Glomerular visceral epithelial cell (primary cell): Measurements from ENCODE around the gene PLD3.
"Not testable (repeated sequence)": the region's sequence is repeated elsewhere in the genome, so short reads cannot be mapped to it uniquely, and the experiment has no call there.

Experiments
- DNase-seq: peaks from one replicate; pipeline ENCODE4 v3.0.0-alpha.2; 2016; ENCODE audit errors: extremely low spot score

Gene PLD3

DNA sequence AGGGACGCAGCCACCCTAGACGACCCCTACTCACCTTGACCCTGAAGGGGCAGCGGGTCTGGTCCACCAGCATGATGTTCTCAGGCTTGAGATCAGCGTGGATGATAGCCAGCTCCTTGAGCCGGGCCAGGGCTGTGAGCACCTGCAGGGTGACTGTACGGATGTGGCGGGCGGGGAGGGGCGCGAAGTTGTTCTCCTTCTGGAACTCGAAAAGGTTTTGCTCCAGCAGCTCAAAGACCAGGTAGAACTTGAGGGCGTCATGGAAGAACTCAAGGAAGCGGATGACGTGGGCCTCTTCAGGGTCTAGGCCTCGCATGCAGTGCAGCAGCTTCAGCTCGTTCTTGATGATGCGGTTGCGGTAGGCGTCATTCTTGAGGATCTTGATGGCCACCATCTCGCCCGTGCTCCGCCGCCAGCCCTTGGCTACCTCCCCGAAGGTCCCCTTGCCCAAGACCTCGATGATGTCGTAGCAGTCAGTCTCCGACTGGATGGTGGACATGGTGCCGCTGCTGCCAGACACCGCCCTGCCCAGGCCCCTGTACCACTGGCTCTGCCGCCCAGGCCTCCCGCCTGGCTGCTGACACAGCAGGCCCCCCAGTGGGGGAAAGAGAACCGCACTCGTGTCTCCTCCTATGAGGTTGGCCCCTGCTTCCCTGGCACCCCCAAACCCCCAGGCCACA, 41.0 kb downstream of the PLD3 start:
- no peak for DNase-seq

DNA sequence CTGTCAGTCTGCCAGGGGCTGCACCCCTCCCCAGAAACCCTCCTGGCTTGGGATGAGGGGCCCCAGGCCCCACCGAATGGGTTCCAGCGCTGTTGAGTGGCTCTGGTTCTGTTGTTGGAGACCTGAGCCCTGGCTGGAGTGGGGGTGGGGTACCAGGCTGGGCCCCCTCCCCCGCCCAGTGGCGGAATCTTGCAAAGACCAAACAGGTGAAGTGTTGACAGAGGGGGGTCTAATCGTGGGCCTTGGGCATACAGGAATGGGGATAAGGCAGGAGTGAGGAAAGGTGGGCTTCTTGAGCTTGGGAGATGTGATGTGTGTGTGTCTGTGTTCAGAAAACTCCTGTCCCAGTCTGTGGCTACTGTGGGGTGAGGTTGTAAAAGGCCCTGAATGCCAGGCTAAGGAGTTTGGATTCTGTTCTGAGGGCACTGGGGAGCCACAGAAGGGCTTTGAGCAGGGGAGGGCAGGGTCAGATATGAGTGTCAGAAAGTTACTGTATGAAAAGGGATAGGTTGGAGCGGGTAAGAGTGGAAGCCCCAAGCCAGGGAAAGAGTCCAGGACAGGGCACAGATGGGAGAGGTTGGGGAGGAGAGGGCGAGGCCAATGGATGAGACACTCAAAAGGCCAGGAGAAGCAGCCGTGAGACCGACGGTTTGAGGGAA, 41.7 kb downstream of the PLD3 start, which contains the start of gene HIPK4:
Gene HIPK4, minus strand, starts transcription at position 98 of the 659 bp plus-strand sequence. CDS start 279 bp downstream, outside the sequence.
- no peak for DNase-seq

DNA sequence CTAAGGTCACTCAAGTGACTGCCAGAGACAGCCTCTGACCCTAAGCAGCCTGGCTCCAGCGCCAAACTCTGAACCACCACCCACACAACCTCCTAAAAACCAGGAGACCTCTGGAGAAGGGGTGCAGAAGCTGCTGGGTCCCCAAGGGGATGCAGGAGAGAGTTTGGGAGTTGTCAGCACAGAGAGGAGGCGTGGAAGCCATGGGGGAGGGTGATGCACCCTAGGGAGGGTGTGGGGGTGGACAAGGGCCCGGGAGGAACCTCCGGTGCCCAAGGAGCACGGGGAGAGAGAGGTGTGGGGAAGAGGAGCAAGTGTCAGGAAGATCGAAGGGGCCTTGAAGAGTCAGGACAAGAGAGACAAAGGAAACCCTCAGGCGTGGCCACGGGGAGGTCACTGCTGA, 43.6 kb downstream of the PLD3 start:
- DNase-seq = no peak

DNA sequence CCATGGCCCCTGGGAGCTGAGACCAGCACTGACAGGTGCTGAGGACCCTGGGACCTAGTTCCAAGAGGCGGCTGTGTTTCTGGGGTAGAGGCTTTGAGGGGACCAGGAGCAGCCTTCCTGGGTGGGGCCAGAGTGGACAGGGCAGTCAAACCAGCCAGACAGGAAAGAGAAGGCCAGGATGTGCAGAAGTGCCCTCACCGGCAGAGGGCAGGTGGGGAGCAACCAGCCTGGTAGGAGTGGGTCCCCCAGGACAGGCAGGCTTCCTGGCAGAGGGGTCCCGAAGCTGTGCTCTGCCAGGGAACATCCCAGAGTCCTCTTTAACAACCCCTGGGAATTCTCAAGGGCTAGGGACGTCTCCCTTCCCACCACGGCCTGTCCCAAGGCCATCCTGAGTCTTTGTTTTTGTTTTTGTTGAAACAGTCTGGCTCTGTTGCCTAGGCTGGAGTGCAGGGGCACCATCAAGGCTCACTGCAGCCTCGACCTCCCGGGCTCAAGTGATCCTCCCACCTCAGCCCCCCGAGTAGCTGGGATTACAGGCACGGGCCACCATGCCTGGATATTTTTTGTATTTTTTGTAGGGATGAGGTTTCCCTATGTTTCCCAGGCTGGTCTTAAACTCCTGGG, 44.5 kb downstream of the PLD3 start:
- DNase-seq = no peak

DNA sequence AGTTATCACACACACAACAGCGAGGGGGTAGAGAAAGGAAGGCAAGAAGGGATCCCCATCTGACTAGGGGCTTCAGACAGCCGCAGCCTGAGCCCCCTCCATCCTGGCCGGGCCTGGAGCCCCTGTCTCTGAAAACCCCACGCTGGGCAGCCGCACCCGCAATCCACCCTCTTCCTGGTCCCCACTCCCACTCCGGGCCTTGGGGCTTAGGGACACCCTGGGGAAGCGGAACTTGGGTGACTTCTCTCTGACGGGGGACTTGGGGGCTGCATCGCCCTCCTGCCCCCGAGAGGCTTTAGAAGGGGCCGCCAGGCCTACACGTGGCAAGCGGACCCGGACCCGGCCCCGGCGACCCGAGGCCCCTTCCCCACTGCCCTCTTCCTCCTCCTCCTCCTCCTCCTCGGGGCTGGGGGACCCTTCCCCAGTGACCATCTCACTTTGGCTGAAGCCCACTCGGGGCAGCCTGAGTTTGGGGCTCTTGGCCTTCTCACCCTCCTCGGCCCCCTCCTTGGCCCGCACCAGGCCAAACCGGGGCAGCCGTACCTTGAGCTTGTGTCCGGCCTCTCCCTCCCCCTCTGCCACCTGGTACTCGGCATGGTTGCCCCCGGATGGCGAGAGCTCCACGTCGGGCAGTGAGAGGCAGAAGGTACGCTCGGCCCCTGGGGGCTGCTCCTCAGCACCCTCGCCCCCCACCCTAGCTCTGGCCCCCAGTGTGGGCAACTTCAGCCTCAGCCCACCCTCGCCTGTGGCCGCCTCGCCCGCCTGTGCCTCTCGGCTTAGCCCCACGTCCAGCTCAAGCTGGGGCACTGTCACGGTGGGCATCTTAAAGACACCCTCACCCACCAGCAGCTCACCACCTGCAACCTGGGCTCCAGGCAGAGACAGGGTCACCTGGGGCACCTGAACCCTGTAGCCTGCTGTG, 45.7 kb downstream of the PLD3 start:
- DNase-seq = no peak

DNA sequence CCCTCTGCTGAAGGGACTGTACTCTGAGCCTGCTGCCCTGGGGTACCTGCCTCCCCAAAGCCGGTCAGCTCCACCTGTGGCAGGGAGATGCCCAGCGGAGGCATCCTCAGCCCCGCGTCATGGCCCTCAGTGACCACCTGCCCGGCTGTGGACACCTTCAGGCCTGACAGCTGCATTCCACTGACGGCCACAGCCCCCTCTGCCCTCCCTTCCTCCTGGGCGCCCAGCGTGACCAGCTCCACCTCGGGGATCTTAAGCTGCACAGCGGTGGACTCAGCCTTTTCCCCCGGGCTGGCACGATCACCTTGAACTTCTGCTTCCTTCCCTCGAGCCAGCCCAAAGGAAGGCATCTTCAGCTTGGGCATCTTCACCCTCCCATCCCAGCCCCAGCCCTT, 46.3 kb downstream of the PLD3 start:
- peak; percentile 32 for DNase-seq

DNA sequence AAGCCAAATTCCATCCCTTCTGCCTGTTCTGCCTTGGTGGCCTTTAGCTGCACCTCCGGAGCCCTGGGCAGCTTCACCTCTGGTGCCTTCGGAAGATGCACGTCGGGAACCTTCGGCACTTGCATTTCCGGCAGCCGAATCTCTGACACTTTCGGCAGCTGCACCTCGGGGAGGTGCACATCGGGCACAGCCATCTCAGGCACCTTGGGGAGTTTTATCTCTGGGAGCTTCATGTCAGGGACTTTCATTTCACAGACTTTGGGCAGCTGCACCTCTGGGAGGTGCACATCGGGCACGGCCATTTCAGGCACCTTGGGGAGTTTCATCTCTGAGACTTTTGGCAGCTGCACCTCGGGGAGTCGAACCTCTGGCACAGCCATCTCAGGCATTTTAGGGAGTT, 47.5 kb downstream of the PLD3 start:
- DNase-seq = no peak

DNA sequence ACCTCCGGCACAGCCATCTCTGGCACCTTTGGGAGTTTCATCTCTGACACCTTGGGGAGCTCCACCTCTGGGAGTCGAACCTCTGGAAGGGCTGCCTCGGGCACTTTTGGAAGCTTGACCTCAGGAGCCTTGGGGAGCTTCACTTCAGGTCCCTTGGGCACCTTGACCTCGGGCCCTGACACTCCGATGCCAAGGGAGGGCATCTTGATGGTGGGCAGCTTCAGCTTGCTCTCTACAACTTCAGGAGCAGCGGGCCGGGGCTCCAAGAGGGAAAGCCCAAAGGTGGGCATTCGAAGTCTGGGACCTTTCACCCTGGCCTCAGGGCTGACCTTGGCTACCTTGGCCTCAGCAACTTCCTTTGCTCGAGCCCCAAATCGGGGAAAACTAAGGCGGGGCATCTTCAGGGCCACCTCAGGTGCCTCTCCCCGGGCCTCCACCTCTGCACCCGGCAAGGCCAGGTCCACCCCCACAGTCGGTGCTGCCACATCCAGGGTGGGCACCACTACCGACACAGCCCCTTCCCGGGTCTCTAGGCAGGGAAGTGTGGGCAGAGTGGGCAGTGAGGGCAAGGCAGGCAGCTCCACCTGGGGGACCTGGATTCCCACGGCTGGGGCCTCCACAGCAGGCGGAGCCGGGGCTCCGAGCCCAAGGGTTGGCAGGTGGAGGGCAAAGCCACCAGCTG, 48.5 kb downstream of the PLD3 start:
- DNase-seq = no peak

DNA sequence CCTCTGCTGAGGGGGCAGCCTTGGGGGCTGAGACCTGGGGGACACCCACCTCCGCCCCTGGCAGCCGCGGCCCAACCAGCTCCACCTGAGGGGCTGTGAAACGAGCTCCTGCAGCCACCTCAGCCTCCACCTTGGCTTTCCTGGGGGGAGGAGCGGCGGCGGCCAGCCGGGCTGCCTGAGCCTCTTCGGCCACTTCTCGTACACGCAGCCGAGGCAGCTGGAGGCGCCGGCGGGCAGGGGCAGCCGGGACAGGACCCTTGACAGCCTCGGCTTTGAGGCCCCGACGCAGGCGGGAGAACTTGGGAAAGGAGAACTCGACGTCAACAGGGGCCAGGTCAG, 49.0 kb downstream of the PLD3 start:
- no peak for DNase-seq

DNA sequence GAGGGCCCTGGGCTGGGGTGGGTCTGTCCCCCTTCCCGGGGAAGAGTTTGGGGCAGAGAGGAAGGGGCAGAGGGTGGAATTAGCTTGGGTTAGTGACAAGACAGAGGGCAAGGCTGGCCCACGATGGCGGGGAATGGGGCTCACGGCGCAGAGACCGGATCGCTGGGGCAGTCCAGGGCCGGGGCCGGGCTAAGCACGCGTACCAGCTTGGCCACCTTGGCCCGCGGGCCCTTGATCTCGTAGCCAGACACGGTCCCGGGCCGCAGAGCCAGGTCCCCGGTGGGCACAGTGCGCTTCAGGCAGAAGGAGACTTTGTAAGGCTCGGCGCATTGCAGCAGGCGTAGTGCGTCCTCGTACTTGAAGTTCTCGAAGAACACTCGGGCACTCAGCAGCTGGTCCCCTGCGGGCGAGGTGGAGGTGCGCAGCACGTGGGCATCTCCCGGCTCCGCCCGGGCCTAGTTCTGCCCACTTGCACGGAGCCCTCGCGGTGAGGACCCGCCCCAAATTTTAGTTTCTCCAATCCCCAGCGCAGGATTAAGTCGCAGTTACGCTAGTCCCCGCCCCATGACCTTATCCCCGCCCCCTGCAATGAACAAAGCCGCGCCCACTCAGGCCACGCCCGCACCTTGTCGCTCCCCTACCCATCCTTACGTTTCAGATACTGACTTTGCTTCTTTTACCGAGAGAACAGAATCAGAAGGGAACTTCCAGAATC, 50.1 kb downstream of the PLD3 start:
- DNase-seq = no peak

DNA sequence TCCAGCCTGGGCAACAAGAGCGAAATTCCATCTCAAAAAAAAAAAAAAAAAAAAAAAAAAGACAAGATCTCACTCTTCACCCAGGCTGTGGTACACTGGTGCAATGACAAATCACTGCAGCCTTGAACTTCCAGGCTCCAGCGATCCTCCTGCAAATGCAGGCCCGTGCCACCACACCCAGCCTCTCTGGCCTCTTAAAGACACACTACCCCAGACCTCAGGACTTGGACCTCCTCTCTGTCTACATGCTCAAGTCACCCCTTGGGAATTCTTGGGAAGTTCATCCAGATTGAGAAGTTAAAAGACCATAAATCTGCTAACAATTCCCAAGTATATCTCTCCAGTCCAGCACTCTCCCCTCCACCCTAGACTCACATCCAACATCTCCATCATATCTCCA, 52.1 kb downstream of the PLD3 start:
- no peak for DNase-seq

DNA sequence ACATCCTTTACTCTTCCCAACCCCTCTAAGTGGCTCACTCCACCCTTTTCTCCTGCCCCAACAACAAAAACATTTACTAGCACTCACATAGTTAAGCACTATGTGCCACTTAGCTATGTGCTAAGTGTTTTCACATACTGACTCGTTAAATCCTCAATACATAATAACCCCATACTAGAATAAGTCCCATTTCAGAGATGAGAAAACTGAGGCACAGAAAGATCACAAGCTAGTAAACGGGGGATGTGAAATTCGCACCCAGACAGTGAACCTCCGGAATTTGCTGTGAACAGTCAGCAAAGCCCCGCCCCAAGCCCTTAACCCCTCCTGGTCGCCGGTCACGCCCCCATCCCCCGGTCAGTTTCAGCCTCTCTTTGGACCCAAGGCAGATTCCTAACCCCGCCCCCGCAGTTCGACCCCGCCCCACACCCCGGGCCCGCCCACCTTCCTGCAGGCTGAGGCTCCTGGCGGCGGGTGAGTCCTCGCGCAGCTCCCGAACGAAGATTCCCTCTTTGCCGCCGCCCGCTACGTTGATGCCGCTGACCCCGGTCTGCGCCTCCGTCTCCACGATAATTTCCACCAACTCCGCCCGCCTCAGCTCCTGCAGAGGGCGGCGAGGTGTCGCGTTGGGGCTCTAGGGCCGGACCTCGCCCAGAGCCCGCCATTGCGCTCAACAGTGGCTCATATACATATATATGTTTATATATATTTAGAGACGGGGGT, 54.9 kb downstream of the PLD3 start:
- DNase-seq = peak; percentile 95

DNA sequence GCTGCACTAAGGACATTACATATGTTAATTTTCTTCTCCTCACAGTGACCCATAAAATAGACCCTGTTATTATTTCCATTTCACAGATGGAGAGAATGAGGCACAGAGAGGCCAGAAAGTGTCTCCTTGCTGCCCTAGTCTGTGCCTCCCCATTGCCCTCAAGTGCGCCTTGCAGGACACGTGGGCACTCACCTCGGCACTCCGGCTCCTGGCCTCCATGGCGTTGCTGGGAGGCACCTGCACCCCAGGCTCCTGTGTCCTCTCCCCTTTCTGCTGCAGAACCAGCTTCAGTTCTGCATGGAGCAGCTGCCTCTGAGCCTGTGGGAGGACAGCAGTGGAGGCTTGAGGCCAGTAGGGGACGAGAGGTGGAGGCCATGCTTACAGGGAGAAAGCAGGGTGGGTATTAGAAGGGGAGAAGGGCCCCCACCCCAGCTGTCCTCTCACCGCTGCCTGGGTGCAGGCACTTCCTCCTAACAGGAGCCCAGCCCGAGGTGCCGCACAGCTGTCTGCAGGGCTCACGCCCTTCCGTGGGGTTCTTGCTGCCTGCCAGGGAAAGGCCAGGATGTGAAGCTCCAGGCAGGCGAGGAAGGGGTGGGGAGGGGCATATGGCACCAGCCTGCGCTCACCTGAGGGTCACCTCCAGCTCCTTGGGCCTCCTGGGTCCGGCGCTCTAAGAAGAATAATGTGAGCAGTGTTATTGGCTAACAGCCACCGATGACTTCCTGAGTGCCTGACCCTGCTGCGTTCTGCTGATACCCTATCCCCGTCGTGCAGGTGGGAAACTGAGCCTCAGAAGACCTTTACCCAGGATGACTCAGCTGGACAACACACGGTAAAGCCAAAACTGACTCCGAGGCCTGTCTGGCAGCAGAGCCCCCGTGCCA, 59.5 kb downstream of the PLD3 start:
- no peak for DNase-seq

DNA sequence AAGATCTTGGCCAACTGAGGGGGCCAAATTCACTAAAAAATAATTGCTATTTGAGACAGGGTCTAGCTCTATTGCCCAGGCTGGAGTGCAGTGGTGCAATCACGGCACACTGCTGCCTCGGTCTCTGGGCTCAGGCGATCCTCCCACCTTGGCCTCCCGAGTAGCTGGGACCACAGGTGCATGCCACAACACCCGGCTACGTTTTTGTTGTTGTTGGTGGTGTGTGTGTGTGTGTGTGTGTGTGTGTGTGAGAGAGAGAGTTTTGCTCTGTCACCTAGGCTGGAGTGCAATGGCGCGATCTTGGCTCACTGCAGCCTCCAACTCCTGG, 60.1 kb downstream of the PLD3 start:
- DNase-seq = not testable (repeated sequence)

DNA sequence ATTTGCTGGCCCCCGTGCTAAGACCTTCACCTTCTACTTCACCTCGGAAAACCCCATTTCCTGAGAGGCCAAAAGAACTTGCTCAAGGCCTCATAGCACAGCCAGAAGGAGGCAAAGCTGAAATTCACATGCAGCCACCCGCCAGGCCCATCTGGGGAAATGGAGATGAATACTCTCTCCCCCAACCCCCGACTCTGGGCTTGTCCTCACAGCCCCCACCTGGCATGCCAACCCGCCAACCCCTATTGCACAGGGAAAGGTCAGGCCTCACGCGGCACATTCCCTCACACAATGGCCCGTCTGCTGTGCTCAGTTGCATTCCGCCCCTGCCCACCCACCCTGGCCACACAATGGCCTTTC, 61.5 kb downstream of the PLD3 start:
- no peak for DNase-seq

DNA sequence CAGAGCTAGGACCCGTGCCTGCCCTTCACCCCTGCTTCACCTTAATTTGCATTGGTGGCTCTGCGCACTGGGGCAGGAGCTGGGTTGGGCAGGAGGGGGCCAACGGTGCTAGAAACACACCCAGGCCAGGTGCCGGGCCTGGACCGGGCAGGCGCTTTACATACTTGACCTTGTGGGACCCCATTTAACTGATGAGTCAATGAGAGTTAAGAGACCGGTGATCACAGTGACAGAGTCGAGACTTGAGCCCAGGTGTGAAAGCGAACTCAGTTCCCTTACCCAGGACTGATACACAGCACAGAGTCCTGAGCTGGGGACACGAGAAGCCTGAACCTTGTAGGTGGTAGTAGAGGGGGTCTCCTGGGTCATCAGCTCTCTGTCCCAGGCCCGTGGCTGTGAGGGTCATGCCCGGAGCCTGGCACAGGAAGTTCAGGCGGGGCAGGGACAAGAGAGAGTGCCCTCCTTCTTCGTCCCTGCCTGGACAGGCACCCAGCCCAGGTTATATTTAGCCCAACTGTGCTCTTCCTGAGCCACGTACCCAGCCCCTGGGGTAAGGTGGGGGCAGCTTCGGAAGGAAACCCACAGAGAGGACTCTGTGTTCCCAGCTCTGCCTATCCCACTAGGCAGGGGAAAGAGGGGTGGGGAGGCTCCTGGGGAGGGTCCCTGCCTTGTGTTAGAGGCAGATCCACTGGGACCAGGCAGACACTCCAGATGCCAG, 62.8 kb downstream of the PLD3 start:
- no peak for DNase-seq

DNA sequence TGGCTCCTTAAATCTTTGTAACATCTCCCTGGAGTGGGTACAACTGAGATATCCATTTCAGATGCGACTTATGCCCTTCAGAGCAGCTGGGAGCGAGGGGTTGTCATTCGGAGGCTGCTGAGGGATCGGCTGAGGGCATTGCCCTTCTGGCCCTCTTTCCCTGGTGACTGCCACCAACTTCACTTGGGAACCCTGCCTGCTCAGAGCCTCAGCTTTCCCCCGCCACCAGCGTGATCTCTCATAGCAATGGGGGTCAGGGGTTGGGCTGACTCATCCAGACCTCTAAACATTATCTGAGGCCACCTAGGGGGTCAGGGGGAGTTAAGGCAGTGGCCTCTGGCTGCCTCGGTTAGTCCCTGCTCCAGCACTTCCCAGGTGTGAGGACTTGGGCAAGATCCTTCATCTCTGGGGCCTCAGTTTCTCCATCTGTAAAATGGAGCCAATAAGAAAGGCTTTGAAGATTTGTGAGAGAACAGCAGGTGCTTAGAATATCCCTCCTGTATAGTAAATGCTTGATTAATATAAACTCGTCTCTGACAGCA, 63.5 kb downstream of the PLD3 start:
- no peak for DNase-seq

DNA sequence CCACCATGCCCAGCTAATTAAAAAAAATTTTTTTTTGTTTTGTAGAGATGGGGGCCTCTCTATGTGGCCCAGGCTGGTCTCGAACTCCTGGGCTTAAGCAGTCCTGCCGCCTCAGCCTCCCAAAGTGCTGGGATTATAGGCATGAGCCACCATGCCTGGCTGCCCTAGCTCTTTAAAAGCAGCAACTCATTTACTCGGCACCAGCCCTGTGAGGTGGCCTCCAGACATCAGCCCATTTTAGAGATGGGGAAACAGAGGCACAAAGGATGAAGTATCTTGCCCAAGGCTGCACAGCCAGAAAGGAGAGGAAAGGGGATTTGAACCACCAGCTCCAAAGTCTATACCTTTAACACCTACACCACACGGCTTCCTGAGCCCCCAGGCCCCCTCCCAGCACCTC, 64.4 kb downstream of the PLD3 start:
- no peak for DNase-seq
